Thyroid gland (tissue), 4 donors: ENCODE results near the gene CRYAB. TPM values are rescaled to one million over a fixed set of nuclear protein-coding genes. Genes with fewer than 3 reads are reported as not detected.

ENCODE experiments used
- DNase-seq, 2 donors: peaks; one replicate each; pipeline ENCODE4 v3.0.0-alpha.2; 2019
- H3K27ac ChIP-seq, 3 donors: fragments of 200-600 bp; sonication (generic); 1 replicate in 2 of 3; 2 replicates in 1 of 3; pipeline ENCODE4 v1.5.1; 2016 to 2019; ENCODE audit warnings: mild to moderate bottlenecking in 1 of 3, moderate library complexity in 1 of 3
- H3K27me3 ChIP-seq: fragments of 200-600 bp; sonication (generic); one replicate; pipeline ENCODE4 v1.5.1; 2019
- H3K36me3 ChIP-seq, 2 donors: fragments of 200-600 bp; sonication (generic); one replicate each; pipeline ENCODE4 v1.5.1; 2016 to 2019
- H3K4me1 ChIP-seq, 2 donors: fragments of 200-600 bp; sonication (generic); one replicate each; pipeline ENCODE4 v1.5.1; 2017 to 2019
- H3K4me3 ChIP-seq, 3 donors: fragments of 200-600 bp; sonication (generic); replicated peaks in 1 of 3; 1 replicate in 2 of 3; 2 replicates in 1 of 3; pipeline ENCODE4 v1.5.1; 2016; ENCODE audit warnings: mild to moderate bottlenecking in 1 of 3
- H3K9me3 ChIP-seq: fragments of 200-600 bp; sonication (generic); one replicate; pipeline ENCODE4 v1.5.1; 2017
- POLR2A ChIP-seq, 2 donors: fragments of 450-650 bp; IDR thresholded peaks; one replicate each; pipeline ENCODE4 v1.6.1; 2017; ENCODE audit warnings: antibody characterized with exemption in 2 of 2, mild to moderate bottlenecking in 2 of 2, moderate library complexity in 1 of 2
- WGBS, 2 donors: methylation state at CpG; one replicate each; pipeline ENCODE4 v1.1.5; 2017; 5-methylcytosine and 5-hydroxymethylcytosine counted together
- intact Hi-C: fragments of 100-400 bp; cut with DNase I; formaldehyde crosslinking; loops from one replicate; pipeline ENCODE4 v1.15.1; 2023
- total RNA-seq, 4 donors: library from RNA; depleted of rRNA; stranded (reverse); fragments of >200 nt; gene quantifications; one replicate each; pipeline ENCODE4 v1.2.3, GENCODE V29; 2016
- TF ChIP-seq, protein P1 (sequence below), 6 experiments: fragments of 200-600 bp in 3 of 6; fragments of 450-650 bp in 3 of 6; sonication (generic) in 3 of 6; IDR thresholded peaks; one replicate each; pipeline ENCODE4 v1.5.1; 2016 to 2019; ENCODE audit warnings: antibody characterized with exemption in 6 of 6, mild to moderate bottlenecking in 2 of 6, inconsistent platforms in 1 of 6, moderate library complexity in 1 of 6

Gene CRYAB
- total RNA-seq, 4 donors from 2014 or later: 174 to 350 (median 250) TPM

DNA sequence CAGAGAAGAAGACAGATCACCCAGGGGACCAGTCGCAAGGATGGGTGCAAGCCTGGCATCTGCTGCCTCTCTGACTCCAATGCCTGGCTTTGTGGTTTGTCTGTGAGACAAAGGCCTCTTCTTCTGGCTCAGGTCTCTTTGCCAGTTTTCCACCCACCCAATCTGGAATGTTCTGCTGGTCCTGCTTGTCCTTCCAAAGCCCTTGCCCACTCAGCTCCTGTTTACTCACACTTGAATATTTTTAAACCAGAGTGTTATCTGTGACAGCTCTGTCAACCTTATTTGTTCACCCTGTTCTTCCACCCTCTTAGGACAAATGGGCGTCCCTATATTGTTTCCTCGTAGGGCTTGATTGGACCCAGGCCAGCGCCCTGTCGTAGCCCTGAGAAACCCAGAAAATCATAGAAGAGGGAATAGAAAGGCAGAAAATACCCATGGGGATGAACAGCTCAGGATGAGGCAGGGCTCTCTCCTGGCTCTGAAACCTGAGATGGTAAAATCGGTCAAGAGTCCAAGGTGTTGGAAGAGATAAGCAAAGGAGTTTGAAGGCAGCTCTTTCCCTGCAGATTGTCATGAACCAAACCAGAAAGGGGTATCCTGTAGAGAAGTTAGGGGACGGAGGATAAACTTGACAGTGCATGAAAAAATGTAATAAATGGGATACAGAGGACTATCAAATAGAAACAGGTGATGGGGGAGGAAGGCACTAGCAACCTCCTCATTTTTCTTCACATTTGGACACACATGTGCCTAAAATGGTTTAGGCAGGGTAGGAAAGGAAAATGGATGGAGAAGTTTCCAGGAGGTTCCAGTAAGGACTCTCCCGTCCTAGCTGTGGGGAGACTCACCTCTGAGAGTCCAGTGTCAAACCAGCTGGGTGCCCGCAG is 651 bp downstream of the CRYAB start:
- Histone ChIP-seq H3K36me3 (peaks cover 0 to 7% of the 10 kb centered on the region in 2 donors), H3K4me3 (peak overlapping the region in 2 of 3 donors; percentile 32 to 45), H3K4me1 (peaks cover 44 to 47% of the 10 kb centered on the region in 2 donors), H3K27ac (peak overlapping the region; percentile 98 to 100 (median 98)), H3K27me3 (no peaks in the 10 kb centered on the region), H3K9me3 (no peaks in the 10 kb centered on the region)
- peak; percentile 23 to 30 for DNase-seq
- TF ChIP-seq, protein P1, sequence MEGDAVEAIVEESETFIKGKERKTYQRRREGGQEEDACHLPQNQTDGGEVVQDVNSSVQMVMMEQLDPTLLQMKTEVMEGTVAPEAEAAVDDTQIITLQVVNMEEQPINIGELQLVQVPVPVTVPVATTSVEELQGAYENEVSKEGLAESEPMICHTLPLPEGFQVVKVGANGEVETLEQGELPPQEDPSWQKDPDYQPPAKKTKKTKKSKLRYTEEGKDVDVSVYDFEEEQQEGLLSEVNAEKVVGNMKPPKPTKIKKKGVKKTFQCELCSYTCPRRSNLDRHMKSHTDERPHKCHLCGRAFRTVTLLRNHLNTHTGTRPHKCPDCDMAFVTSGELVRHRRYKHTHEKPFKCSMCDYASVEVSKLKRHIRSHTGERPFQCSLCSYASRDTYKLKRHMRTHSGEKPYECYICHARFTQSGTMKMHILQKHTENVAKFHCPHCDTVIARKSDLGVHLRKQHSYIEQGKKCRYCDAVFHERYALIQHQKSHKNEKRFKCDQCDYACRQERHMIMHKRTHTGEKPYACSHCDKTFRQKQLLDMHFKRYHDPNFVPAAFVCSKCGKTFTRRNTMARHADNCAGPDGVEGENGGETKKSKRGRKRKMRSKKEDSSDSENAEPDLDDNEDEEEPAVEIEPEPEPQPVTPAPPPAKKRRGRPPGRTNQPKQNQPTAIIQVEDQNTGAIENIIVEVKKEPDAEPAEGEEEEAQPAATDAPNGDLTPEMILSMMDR (IDR thresholded peaks at IDR 0.05): no peak
- peak in 1 of 2 donors; percentile 19 for TF ChIP-seq POLR2A (IDR thresholded peaks at IDR 0.05)
- intact Hi-C loops: no loop called here
- WGBS, 2 donors: 58 to 65% methylated on average over 9 of the region's 9 CpGs

DNA sequence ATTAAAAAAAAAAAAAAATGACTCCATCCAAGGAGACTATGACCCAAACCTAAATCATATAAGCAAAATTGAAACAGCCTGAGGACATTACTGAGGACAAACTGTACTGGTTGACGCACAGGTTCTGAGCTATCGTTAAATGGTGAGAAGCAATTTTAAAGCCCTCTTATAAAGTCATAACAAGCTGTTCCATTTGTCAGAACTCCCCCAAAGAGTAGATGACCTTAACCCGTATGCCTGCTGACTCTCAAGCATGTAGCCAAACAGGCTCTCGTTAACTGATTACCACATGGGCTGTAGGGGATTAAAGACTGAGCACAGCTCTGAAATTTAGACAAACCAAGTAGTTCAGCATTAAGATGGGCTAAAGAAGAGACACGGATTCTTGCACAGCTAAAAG is 2.2 kb downstream of the CRYAB start:
- WGBS, 2 donors: 64 to 78% methylated on average over 5 of the region's 5 CpGs
- Histone ChIP-seq H3K27me3 (no peaks in the 10 kb centered on the region), H3K4me1 (peaks cover 36 to 41% of the 10 kb centered on the region in 2 donors), H3K4me3 (peak overlapping the region in 1 of 3 donors; percentile 45), H3K36me3 (peaks cover 0 to 7% of the 10 kb centered on the region in 2 donors), H3K9me3 (no peaks in the 10 kb centered on the region), H3K27ac (peak overlapping the region; percentile 98 to 100 (median 98))
- intact Hi-C loops: no loop called here
- no peak for DNase-seq
- TF ChIP-seq POLR2A (IDR thresholded peaks at IDR 0.05): no peak
- TF ChIP-seq, protein P1 (IDR thresholded peaks at IDR 0.05): no peak

DNA sequence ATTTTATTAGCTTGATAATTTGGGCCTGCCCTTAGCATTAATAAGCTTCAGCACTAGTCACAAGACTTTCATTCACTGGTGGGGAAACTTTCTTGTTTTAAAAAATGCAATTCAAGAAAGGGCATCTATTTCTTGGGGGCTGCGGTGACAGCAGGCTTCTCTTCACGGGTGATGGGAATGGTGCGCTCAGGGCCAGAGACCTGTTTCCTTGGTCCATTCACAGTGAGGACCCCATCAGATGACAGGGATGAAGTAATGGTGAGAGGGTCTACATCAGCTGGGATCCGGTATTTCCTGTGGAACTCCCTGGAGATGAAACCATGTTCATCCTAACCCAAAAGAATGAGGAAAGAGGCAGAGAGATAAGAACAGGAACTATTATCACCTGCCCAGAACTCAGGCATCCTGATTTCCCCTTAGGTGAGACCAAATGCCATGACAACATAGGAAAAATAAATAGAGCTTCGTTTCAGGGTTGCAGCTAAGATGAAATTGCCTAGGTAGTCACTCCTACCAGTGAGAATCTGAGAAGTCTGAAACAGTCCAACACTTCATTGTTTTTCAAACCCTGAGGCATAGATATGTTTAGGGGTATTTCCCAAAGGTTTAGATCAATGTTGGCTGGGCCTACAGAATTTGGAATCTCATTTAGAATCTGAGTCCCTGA is 2.8 kb downstream of the CRYAB start:
- Histone ChIP-seq H3K9me3 (no peaks in the 10 kb centered on the region), H3K27ac (peak overlapping the region; percentile 98 to 100 (median 98)), H3K4me1 (peaks cover 30 to 35% of the 10 kb centered on the region in 2 donors), H3K36me3 (peaks cover 0 to 7% of the 10 kb centered on the region in 2 donors), H3K4me3 (no peak overlapping the region), H3K27me3 (no peaks in the 10 kb centered on the region)
- DNase-seq: no peak
- TF ChIP-seq, protein P1 (IDR thresholded peaks at IDR 0.05): no peak
- TF ChIP-seq POLR2A (IDR thresholded peaks at IDR 0.05): no peak
- 80 to 88% methylated on average over 5 of the region's 5 CpGs for WGBS, 2 donors
- intact Hi-C loops: no loop called here

DNA sequence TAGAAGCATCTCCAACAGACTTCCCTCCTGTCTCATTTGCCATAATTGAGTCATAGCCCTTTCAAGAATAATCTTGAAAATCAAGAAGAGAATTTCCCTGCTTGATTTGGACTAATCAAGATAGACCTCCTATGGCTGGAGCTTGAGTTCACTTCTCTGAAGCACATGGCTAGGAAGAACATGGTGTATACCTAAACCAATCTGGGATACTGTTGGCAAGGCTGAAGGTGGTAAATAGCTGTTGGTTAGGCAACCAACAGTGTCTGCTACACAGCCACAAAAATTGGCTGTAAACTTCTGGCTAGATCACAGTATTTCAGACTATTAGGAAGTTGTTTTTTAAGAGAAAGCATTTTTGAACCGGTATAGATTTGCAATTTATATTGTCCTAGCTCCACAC is 4.9 kb downstream of the CRYAB start:
- WGBS, 2 donors: 79 to 88% methylated on average over 1 of the region's 1 CpG
- H3K27me3 ChIP-seq: no peaks in the 10 kb centered on the region
- TF ChIP-seq, protein P1 (IDR thresholded peaks at IDR 0.05): no peak
- no peak for TF ChIP-seq POLR2A (IDR thresholded peaks at IDR 0.05)

More for the DNA sequence above, 4.9 kb downstream of the CRYAB start:
- Histone ChIP-seq H3K27ac (peak overlapping the region in 1 of 3 donors; percentile 17), H3K9me3 (no peaks in the 10 kb centered on the region), H3K4me1 (peaks cover 12 to 17% of the 10 kb centered on the region in 2 donors), H3K4me3 (no peak overlapping the region), H3K36me3 (peaks cover 0 to 7% of the 10 kb centered on the region in 2 donors)
- no peak for DNase-seq
- intact Hi-C loops: no loop called here
